Thoracic aorta (tissue), 2 donors: ENCODE measurements around the gene ZMYND11. TPM values are rescaled to one million over a fixed set of nuclear protein-coding genes. Genes with fewer than 3 reads are reported as not detected.
"Not testable (repeated sequence)": the region's sequence is repeated elsewhere in the genome, so short reads cannot be mapped to it uniquely, and the experiment has no call there.

Experiments used
- ATAC-seq: fragments of 150-250 bp; one replicate; pipeline ENCODE4 v1.8.0; 2017; ENCODE audit warnings: low read depth; ENCODE audit not compliant: insufficient number of reproducible peaks, low FRiP score
- DNase-seq: peaks from one replicate; pipeline ENCODE4 v3.0.0-alpha.2; 2020; ENCODE audit warnings: low spot score
- H3K27ac ChIP-seq, 2 donors: fragments of 200-600 bp; sonication (generic); 1 replicate in 1 of 2; 2 replicates in 1 of 2; pipeline ENCODE4 v1.5.1; 2016; ENCODE audit warnings: mild to moderate bottlenecking in 2 of 2, moderate library complexity in 2 of 2
- H3K27me3 ChIP-seq: fragments of 200-600 bp; sonication (generic); replicated peaks from 2 replicates; pipeline ENCODE4 v1.6.0; 2016; ENCODE audit warnings: mild to moderate bottlenecking; ENCODE audit not compliant: insufficient read depth
- H3K36me3 ChIP-seq: fragments of 200-600 bp; sonication (generic); one replicate; pipeline ENCODE4 v1.5.1; 2016
- H3K4me1 ChIP-seq, 2 donors: fragments of 200-600 bp; sonication (generic); 1 replicate in 1 of 2; 2 replicates in 1 of 2; pipeline versions ENCODE4 v1.5.1 to v1.6.0; 2016; ENCODE audit warnings: low read depth in 2 of 2, mild to moderate bottlenecking in 1 of 2; ENCODE audit not compliant: control insufficient read depth in 1 of 2
- H3K4me3 ChIP-seq: fragments of 200-600 bp; sonication (generic); 2 replicates; pipeline ENCODE4 v1.5.1; 2016; ENCODE audit warnings: mild to moderate bottlenecking
- H3K9me3 ChIP-seq: fragments of 200-600 bp; sonication (generic); 2 replicates; pipeline ENCODE4 v1.5.1; 2016
- total RNA-seq, 2 donors: library from RNA; depleted of rRNA; stranded (reverse); fragments of >200 nt; gene quantifications; one replicate each; pipeline versions ENCODE4 v1.1.0 to v1.2.3, GENCODE V29; 2016
- TF ChIP-seq, protein P1 (sequence below): fragments of 200-600 bp; sonication (generic); IDR thresholded peaks from one replicate; pipeline ENCODE4 v1.5.1; 2019; ENCODE audit warnings: antibody characterized with exemption

The ZMYND11 gene
- total RNA-seq, 2 donors from 2014 or later, result 56.9 to 103 TPM

DNA sequence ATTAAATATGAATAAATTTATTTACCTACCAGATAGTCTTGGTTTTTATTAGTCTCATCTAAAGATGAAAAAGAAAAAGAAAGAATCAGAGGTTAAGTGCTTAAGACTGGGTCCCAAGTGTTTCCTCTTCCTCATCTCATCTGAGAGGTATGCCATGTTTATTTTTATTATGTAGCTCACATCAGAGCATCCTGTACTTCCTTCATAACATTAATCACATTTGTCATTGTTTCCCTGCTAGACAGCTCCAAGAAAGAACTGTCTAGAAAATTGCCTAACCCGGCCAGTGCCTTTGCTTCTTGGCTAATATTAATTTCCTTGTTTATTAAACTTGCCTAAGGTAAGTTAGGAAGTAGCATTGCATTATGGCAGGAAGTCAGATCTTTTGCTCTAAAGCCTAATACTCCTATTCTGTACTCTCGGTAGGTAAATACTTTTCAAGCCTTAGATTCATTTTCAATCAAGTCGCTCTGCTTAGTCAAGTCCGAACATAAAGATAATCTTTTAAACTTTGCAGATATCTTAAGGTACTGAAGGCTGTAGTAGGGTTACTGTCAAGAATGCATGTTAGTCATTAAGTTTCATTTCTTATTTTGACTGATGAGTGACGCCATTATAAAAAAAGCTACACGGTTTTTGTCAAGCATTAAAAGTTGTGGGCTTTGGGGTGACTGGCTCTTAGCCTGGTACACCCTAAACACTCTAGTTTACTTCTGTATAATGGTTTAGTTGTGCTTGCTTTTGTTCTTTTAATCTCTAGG lies 47.4 kb downstream of the ZMYND11 start:
- H3K36me3 ChIP-seq, result peaks cover 2% of the 10 kb centered on the region
- no peaks in the 10 kb centered on the region for H3K9me3 ChIP-seq
- TF ChIP-seq, protein P1, sequence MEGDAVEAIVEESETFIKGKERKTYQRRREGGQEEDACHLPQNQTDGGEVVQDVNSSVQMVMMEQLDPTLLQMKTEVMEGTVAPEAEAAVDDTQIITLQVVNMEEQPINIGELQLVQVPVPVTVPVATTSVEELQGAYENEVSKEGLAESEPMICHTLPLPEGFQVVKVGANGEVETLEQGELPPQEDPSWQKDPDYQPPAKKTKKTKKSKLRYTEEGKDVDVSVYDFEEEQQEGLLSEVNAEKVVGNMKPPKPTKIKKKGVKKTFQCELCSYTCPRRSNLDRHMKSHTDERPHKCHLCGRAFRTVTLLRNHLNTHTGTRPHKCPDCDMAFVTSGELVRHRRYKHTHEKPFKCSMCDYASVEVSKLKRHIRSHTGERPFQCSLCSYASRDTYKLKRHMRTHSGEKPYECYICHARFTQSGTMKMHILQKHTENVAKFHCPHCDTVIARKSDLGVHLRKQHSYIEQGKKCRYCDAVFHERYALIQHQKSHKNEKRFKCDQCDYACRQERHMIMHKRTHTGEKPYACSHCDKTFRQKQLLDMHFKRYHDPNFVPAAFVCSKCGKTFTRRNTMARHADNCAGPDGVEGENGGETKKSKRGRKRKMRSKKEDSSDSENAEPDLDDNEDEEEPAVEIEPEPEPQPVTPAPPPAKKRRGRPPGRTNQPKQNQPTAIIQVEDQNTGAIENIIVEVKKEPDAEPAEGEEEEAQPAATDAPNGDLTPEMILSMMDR, result no peak
- no peak for DNase-seq
- H3K27me3 ChIP-seq, result no peaks in the 10 kb centered on the region
- H3K4me1 ChIP-seq, result peaks cover 7 to 14% of the 10 kb centered on the region in 2 donors
- H3K27ac ChIP-seq, result no peak overlapping the region
- no peak for ATAC-seq
- no peak overlapping the region for H3K4me3 ChIP-seq

DNA sequence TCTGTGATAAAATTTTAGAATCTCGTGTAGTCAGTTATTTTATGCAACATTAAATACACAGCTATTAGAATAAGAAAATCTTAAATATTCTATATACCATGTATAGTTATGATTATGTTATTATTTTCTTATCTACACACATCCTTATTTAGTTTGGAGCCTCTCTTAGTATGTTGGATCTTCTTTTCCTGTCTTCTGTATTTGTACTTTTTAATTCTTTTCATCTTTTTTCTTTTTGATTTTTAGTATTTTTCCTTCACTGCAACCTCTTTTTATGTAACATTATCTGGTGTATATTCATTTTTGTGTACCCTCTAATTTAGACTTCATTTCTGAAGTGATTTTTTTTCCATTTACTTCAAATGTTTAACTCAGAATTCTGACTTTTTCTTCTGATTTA lies 48.9 kb downstream of the ZMYND11 start:
- H3K4me3 ChIP-seq, result no peak overlapping the region
- H3K27ac ChIP-seq, result no peak overlapping the region
- TF ChIP-seq, protein P1, result no peak
- H3K9me3 ChIP-seq, result no peaks in the 10 kb centered on the region
- ATAC-seq (no peak), DNase-seq (no peak)
- H3K27me3 ChIP-seq, result no peaks in the 10 kb centered on the region
- peaks cover 10 to 21% of the 10 kb centered on the region in 2 donors for H3K4me1 ChIP-seq
- H3K36me3 ChIP-seq, result peaks cover 2% of the 10 kb centered on the region

DNA sequence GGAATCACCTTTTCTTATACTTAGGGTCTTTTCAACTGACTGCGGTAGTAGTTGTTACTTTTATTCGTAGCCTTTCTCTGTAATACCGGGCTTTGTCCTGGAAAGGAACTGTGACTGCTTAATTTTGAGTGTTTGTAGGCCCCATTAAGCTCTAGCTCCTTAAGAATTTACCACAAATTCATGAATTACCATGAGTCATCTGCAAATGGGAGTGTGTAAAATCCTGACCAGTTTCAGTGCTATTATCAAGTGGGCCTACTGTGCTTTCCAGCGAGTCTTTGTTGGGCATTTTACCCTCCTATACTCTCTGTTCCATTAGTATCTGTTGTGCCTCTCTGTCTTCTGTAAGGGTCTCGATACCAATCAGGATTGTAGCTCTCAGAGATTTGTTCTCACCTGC lies 49.7 kb downstream of the ZMYND11 start:
- no peaks in the 10 kb centered on the region for H3K27me3 ChIP-seq
- ATAC-seq, result no peak
- DNase-seq, result no peak
- H3K27ac ChIP-seq, result no peak overlapping the region
- no peak overlapping the region for H3K4me3 ChIP-seq
- H3K9me3 ChIP-seq, result no peaks in the 10 kb centered on the region
- peaks cover 2% of the 10 kb centered on the region for H3K36me3 ChIP-seq
- H3K4me1 ChIP-seq, result peaks cover 10 to 26% of the 10 kb centered on the region in 2 donors
- TF ChIP-seq, protein P1, result no peak

DNA sequence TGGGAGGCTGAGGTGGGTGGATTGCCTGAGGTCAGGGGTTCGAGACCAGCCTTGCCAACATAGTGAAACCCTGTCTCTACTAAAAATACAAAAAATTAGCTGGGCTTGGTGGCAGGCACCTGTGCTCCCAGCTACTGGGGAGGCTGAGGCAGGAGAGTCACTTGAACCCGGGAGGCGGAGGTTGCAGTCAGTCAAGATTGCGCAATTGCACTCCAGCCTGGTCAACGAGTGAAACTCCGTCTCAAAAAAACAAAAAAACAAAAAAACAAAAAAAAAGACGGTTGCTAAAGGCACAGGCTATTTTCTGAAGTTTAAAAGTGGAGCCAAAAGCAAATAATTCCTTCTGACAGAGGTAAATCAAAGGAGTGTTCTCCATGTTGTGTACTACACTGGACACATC lies 50.3 kb downstream of the ZMYND11 start:
- not testable (repeated sequence) for H3K27me3 ChIP-seq, DNase-seq, ATAC-seq, H3K36me3 ChIP-seq, H3K9me3 ChIP-seq, H3K4me3 ChIP-seq, H3K27ac ChIP-seq
- H3K4me1 ChIP-seq, result peaks cover 10 to 26% of the 10 kb centered on the region in 2 donors

DNA sequence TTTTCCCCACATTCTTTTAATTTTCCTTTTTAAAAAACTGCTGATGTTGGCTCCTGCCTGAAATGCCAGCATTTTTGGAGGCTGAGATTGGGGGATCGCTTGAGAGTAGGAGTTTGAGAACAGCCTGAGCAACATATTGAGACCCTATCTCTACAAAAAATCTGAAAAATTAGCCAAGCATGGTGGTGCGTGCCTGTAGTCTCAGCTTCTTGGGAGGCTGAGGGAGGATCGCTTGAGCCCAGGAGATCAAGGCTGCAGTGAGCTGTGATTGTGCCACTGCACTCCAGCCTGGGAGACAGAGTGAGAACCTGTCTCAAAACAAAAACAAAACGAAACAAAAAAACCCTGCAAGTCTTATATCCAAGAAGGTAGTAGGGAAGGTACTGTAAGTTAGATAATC lies 51.7 kb downstream of the ZMYND11 start:
- DNase-seq (no peak), ATAC-seq (no peak)
- Histone ChIP-seq H3K27ac (peak overlapping the region in 1 of 2 donors; percentile 4), H3K4me3 (no peak overlapping the region), H3K9me3 (no peaks in the 10 kb centered on the region), H3K36me3 (peaks cover 2% of the 10 kb centered on the region), H3K4me1 (peaks cover 14 to 32% of the 10 kb centered on the region in 2 donors), H3K27me3 (no peaks in the 10 kb centered on the region)
- TF ChIP-seq, protein P1, result no peak
